GOT3 (cell line): ENCODE data around the gene CELSR2.
"Not testable (repeated sequence)": the region's sequence is repeated elsewhere in the genome, so short reads cannot be mapped to it uniquely, and the experiment has no call there.

Source experiments
- DNase-seq: peaks from one replicate; lab custom pipeline; 2025; ENCODE audit warnings: mixed read lengths; lab: John Stamatoyannopoulos, UW

Gene CELSR2, protein sequence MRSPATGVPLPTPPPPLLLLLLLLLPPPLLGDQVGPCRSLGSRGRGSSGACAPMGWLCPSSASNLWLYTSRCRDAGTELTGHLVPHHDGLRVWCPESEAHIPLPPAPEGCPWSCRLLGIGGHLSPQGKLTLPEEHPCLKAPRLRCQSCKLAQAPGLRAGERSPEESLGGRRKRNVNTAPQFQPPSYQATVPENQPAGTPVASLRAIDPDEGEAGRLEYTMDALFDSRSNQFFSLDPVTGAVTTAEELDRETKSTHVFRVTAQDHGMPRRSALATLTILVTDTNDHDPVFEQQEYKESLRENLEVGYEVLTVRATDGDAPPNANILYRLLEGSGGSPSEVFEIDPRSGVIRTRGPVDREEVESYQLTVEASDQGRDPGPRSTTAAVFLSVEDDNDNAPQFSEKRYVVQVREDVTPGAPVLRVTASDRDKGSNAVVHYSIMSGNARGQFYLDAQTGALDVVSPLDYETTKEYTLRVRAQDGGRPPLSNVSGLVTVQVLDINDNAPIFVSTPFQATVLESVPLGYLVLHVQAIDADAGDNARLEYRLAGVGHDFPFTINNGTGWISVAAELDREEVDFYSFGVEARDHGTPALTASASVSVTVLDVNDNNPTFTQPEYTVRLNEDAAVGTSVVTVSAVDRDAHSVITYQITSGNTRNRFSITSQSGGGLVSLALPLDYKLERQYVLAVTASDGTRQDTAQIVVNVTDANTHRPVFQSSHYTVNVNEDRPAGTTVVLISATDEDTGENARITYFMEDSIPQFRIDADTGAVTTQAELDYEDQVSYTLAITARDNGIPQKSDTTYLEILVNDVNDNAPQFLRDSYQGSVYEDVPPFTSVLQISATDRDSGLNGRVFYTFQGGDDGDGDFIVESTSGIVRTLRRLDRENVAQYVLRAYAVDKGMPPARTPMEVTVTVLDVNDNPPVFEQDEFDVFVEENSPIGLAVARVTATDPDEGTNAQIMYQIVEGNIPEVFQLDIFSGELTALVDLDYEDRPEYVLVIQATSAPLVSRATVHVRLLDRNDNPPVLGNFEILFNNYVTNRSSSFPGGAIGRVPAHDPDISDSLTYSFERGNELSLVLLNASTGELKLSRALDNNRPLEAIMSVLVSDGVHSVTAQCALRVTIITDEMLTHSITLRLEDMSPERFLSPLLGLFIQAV (N-terminal part only)

DNA sequence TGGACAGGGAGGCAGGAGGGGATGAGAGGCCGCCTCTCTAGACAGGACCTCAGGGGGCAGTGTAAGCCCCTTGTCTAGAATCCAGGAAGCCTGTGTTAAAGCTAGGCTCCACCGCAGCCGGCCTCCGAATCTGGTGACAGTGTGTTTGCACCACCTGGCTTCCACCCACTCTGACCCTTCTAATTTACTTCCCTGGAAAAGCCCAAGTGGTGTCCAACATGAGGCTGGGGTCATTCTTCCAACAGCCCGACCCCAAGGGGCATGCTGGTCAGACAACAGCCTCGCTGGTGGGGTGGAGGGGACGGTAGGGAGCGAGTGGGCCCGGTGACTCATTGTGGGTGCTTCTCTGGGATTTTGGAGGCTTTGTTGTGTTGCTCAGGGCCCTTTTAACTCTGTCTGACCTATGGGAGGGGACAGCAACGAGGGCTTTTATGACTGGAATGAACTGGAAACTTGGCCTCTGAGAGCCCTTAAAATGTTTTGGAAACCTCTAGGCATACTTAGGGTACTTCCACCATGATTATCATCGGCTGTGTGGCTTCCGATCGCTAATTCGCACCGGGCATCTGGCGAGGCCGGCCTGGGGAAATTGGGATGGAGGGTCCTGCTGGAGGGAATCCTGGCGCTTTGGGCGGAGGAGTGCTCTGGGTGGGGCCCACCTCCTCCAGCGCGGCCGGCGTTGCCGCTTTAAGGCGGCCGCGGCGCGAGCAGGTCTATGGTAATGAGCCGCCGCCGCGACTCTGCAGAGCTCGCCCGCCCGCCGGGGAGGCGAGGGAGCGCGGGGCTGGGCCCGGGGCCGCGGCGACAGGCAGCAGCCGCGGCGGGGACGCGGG lies at the start of gene CELSR2:
TSS of gene CELSR2 (plus strand) at position 743 of the 833 bp plus-strand sequence. CDS start 541 bp downstream, outside the sequence.
- DNase-seq = no peak

DNA sequence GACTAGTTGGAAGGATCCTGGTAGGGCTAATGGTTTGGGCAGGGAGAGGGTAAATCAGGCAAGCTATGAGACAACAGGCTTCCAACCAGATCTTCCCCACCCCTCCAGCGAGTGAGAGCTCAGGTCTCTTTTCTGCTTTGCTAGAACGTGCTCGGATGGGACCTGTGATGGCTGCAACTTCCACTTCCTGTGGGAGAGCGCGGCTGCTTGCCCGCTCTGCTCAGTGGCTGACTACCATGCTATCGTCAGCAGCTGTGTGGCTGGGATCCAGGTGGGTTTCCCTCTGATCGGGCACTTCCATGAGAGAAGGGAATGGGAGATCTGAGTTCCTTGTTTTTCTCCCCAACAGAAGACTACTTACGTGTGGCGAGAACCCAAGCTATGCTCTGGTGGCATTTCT lies 49.6 kb upstream of the CELSR2 start:
- DNase-seq = no peak

DNA sequence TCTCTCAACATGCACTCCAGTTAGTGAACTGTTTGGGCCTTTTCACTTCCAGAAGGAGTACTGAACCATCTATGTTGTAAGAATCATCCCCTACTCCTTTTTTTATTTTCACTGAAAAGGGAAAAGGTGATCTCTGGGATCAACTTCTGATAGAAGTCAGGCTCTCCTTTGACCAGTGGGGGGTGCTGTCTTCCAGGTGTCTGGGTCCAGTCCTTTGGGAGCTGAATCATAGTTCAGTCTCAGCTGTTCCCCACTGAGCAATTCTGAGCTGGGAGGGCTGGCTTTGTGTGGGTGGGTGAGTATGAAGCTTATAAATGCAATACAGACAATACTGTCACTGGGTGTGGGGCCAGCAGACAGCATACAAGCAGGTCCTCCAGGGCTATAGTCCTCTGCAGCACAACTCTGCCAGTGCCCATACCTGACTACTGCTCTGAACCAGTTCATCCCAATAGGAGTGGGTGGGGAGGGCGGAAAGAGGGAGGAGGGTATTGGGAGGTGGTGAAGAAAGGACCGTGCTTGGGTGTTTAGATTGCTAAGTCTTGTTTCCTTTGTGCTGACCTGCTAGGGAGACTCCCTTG lies 48.1 kb upstream of the CELSR2 start:
- DNase-seq = peak; percentile 10

DNA sequence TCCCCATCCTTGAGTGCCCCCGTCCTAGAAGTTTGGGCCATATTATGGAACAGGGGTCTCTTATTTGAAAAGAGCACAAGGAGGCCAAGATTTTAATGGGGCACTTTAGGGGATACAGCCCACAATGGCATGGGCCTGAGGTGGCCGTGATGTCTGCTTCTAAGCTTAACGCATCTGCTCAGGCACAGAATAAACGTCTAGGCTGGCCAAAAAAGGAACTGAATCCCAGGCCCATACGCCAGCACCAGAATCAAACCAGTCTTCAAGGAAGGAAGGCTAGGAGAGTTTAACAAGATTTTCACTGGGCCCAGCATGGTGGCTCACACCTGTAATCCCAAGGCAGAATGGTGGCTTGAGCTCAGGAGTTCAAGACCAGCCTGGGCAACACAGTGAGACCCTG lies 44.9 kb upstream of the CELSR2 start:
- no peak for DNase-seq

DNA sequence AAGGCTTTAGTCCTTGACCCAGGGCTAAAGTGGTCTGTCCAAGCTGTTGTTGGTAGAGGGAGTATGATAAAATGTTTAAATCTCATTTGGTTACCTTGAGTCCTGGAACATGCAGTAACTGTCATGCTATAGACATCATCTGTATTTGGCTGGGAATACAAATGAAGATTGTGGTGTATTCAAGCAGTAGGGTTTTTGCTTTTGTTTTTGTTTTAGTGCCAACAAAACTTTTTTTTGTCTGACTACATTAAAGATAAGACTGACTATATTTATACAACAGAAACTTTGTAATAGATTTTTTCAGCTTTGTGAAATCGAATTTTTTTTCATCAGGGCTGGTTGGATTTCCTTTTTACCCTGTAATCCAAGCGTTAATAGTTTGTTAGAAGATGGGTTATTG lies 43.0 kb upstream of the CELSR2 start:
- DNase-seq = no peak

DNA sequence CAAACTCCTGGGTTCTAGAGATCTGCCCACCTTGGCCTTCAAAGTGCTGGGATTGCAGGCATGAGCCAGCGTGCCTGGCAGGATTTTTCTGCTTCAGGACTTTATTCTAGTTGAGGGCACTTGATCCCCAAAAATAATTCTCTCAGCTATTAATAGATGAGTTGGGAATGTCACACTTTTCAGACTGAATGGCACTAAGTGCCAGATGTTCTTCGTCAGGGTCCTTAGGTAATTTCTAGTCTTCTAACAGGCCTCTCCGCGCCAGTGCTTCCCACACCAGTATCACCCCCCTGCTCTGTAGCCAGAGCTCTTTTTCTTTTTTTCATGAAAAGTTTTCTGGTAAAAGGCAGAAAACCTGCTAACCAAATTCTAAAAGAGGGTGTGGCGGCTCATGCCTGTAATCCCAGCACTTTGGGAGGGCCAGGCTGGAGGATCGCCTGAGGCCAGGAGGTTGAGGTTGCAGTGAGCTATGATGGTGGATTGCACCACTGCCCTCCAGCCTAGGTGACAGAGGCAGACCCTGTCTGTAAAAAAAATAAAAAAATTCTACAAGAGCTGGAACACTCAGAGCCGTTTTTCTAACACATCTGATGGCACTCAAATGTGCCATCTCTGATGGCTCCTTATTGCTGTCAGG lies 41.8 kb upstream of the CELSR2 start:
- no peak for DNase-seq

DNA sequence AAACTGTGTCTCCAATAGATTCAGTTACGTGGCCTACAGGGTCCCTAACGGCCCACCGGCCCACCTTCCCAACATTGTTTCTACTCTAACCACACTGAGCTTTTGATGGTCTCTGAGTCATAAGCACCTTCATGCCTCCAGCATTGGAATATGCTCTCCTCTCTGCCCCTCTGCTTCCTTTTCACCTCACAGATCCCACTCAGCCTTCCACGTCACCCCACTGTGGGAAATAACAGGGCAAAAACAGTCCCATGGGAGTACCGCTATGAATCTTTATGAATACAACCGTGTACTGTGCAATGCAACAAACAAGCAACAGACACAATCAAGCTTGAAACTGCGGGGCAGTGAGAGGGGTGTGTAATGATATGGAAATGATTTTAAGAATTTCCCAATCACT lies 40.9 kb upstream of the CELSR2 start:
- DNase-seq = no peak

DNA sequence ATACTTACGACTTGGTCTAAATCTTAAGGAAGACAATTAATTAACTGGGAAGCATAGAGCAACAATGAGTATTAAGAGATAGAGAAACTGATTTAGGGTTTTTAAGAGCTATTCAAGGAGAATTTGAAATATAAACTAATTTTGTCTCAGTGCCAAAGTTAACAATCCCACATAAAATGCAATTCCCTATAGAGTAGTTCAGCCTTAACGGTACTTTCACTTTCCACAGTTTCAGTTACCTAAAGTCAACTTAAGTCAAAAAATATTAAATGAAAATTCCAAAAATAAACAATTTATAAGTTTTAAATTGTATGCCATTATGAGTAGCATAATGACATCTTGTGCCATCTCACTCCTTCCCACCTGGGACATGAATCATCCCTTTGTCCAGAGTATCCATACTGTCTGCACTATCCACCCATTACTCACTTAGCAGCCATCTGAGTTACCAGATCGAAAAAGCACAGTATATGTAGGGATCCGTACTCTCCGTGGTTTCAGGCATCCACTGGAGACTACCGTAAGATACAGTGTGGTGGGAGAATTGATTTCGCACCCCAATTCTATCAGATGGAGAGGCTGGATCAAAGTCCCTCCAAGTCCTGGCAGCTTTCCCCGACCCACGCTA lies 40.4 kb upstream of the CELSR2 start:
- DNase-seq = no peak

DNA sequence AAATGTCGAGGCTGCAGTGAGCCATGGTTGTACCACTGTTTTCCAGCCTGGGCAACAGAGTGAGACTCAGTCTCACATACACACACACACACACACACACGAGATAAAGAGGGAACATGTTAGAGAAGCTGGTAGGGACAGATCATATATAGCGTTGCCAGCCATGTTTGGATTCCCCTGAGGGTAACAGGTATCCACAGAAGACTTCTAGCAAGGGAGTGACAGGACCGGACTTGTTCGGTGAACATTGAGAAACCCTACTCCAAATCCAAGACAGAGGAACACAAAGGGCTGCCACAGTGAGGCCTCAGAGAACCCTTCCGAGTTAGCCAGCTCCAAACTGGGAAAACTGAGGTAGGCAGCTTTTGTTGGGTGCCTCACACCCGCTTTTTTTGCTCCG lies 39.3 kb upstream of the CELSR2 start:
- no peak for DNase-seq

DNA sequence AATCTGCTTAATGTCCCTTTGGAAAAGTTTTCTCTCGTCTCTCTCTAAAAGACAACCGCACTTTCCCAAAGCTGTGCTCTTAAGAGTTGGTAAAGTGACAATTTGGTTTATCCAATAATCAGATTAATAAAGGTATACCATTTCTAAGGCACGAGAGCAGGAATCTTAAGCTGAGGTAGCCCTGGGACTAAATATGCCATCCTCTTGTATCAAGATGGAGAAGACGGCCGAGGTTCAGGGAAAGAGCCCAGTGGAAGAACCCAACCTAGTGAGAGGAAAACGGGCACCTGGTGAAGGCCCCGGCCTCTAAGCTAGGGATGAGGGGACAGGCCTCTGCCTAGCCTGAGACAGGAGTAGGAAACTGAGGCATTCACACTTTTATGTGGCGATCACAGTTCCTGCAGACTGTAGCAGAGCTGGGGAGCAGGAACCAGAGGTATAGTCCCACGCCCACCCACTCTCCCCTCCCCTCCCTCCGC lies 36.0 kb upstream of the CELSR2 start:
- no peak for DNase-seq

DNA sequence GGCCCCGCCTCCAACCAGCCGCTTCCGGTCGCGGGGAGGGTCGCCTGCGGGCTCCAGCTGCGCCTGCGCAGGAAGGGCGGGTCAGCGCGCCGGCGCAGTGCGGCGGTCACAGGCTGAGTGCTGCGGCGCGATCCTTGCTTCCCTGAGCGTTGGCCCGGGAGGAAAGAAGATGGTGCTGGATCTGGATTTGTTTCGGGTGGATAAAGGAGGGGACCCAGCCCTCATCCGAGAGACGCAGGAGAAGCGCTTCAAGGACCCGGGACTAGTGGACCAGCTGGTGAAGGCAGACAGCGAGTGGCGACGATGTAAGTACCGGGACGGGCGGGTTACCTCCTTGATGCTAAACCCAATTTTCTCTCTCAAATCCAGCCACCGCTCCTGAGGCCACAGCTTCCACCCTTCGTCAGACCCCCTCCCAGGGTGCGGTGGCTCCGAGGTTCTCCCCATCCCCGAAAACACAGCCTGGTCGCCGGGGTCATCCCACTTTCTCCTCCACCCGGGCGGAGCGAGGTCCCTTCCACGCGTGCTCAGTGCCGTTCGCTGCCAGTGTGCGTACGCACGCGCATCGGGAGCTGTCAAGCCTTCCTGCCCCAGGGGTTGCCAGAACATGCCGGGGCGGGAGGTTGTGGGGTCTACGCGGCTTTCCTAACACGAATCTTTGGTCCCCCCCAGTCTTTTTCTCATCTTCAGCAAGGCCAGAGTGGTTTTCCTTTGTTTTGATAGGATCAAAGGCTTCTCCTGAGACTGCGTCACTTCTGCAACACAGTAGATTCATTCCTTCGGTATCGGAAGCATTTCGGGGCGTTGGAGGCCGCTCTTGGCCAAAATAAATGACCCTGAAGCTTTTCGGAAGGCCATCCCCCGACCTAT lies 35.3 kb upstream of the CELSR2 start, which contains the start of gene SARS1:
TSS of gene SARS1 (plus strand) at position 95 of the 870 bp plus-strand sequence. CDS start at position 170, 75 bp downstream.
- peak; percentile 11 for DNase-seq

DNA sequence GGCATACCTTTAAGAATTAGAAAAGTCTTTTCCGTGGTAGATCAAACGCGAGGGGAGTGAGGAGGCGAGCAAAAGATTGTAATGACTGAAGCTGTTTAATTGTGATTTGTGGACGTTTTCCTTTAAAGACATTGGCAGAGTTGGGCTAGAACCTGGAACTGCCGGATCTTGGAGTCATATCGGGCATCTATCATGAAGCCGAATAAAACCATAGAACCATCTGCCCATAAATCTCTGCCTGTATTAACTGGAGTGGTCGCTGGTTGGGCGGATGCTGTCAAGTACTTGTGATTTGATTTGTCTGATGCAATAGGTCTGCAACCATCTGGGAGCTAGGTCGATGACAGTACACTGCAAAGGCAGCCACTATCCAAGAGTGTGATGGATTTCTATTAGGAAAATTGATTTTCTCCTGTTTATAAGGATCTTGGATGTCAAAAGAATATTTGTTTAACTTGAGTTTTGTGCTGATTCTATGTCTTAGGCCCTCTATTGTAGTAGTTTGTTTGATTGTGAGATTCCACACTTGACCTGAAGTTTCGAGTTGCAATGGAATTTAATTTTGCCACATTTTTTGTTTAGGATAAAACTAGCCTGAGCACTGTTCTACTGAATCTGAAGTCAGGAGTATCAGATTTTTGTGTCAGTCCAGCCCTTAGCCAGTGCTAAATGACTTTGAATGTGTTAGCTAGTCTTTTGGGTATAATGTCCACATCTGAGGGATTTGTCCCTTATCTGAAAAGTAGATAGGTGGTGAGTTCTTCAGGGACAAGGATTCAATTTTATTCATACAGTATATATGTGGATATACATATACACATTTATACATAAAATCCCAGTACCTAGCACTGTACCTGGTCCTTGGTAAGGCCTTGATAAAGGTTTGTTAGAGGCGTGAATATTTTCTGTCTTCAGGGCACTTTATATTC lies 34.4 kb upstream of the CELSR2 start:
- no peak for DNase-seq

DNA sequence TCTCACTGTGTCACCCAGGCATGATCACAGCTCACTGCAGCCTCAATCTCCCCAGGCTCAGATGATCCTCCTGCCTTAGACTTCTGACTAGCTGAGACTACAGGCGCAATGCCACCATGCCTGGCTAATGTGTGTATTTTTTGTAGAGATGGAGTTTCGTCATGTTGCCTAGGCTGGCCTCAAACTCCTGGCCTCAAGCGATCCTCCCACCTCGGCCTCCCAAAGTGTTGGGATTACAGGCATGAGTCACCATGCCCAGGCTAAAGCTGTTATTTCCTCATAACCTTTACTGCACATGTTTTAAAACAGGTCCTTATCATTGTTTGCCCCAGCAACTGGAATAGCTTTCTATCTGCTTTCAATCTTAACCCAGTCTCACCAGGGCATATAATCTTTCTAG lies 32.7 kb upstream of the CELSR2 start:
- DNase-seq = no peak

DNA sequence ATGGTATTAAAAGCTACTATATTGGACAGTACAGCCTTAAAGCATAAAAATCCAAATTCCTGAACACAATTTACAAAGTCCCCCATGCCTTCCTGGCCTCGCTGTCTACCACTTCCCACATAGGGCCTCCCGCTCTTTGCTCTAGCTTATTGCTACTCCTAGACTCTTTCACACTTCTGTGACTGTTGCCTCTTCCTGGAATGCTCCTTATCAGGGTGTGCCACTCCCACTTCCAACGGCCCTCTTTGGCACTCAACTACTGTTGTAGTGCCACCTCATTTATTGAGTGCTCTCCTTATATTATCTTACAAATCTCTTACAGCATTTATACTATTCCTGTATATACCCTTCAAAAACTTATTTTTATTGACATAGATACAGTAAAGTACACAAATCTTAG lies 30.8 kb upstream of the CELSR2 start:
- no peak for DNase-seq

DNA sequence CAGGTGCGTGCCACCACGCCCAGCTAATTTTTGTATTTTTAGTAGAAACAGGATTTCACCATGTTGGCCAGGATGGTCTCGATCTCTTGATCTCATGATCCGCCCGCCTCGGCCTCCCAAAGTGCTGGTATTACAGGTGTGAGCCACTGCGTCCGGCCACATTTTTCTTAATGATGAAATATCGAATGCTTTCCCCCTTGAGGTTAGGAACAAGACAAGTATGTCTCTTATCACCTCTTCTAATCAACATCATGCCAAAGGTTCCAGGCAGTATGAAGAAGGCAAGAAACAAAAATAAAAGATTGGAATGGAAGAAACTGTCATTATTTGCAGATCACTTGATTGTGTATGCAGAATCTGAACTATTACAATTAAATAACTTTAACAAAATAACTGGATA lies 28.1 kb upstream of the CELSR2 start:
- not testable (repeated sequence) for DNase-seq

DNA sequence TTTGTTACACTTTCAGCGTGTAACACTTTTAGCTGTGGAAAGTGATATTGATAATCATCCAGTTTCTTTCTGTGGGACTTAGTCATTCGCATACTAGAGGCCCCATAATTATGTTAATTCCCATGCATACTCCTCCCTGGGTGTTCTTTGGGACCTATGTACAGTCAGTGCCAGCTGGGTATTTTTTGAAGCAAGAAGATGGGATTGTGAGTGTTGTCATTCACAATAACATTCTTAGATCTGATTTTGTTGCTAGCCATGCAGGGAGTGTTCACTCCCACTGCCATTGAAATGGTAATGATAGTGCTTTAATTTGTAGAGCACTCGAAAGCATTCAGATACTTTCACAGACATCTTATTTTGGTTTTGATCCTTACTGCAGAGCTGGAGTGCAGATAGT lies 24.0 kb upstream of the CELSR2 start:
- no peak for DNase-seq

DNA sequence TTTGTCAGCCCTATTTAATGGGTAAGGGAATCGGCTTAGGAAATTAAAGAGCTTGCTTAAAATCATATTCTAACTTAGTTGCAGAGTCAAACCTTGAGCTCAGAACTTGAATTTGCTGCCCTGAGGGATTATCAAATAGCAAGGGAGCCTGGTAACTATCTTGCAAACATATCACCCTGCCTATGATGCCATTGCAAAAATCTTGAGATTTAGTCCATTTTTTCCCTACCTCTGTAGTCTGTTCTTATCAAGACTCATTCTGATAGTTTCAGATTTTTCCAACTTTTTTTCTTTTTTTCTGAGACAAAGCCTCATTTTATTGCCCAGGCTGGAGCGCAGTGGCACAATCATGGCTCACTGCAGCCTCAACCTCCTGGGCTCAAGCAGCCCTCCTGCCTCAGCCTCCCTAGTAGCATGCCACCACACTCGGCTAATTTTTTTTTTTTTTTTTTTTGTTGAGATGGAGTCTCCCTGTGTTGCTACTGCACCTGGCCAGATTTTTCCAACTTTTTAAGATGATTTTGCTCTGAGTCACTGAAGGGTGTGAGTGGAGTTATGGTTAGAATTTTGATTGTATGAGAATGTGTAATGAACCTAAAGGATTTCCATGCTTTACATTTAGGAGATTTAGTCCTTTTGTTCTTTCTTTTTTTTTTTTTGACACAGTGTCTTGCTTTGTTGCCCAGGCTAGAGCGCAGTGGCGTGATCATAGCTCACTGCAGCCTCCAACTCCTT lies 23.5 kb upstream of the CELSR2 start:
- DNase-seq = no peak
